GM12878 (cell line): ENCODE results near the gene ZNF48. TPM values are rescaled to one million over a fixed set of nuclear protein-coding genes. Genes with fewer than 3 reads are reported as not detected.

Experiments
- CEBPB ChIP-seq, 2 experiments: fragments of 150-350 bp in 1 of 2; IDR thresholded peaks; 2 replicates each; pipeline ENCODE4 v1.6.1; 2012 to 2014; ENCODE audit warnings: low read depth in 2 of 2, low read length in 2 of 2, borderline replicate concordance in 1 of 2, inconsistent platforms in 1 of 2
- LARP7 ChIP-seq: fragments of 450-650 bp; IDR thresholded peaks from 2 replicates; pipeline ENCODE4 v1.6.1; 2017; ENCODE audit warnings: mild to moderate bottlenecking
- MTA2 ChIP-seq: fragments of 450-650 bp; IDR thresholded peaks from 2 replicates; pipeline ENCODE4 v1.6.1; 2016; ENCODE audit warnings: low read depth, mild to moderate bottlenecking, moderate library complexity
- RAD51 ChIP-seq: fragments of 450-650 bp; IDR thresholded peaks from 2 replicates; pipeline ENCODE4 v1.6.1; 2016; ENCODE audit warnings: moderate library complexity, mild to moderate bottlenecking, inconsistent platforms
- SIN3A ChIP-seq: IDR thresholded peaks from 2 replicates; pipeline ENCODE4 v1.6.1; 2012; ENCODE audit warnings: low read depth, low read length, improper control_type of control experiment
- SUZ12 ChIP-seq: fragments of 200-600 bp; sonication (generic); IDR thresholded peaks from one replicate; pipeline ENCODE4 v1.6.1; 2018; ENCODE audit warnings: antibody characterized with exemption, mild to moderate bottlenecking; ENCODE audit not compliant: unreplicated experiment
- USF2 ChIP-seq: IDR thresholded peaks from 2 replicates; pipeline ENCODE4 v1.6.1; 2011; ENCODE audit warnings: low read depth, low read length, improper control_type of control experiment, borderline replicate concordance
- polyA plus RNA-seq, 11 experiments: library from polyadenylated mRNA; depleted of rRNA in 4 of 11; unstranded in 6 of 11; stranded (reverse) in 5 of 11; fragments of >200 nt; fragmentation: Nextera tagmentation in 4 of 11; fragmentation: Illumina TruSeq in 1 of 11; extraction: Ambion mirVana in 4 of 11; extraction: Trizol in 1 of 11; gene quantifications; 1 replicate in 1 of 11; 2 replicates in 10 of 11; pipeline versions ENCODE4 v1.2.1 to v1.2.3, GENCODE V29; 2011 to 2016; ENCODE audit warnings: inconsistent platforms in 2 of 11, missing spikeins in 2 of 11, low read depth in 1 of 11
- total RNA-seq, 4 experiments: library from RNA; depleted of rRNA in 3 of 4; stranded (reverse); fragments of >200 nt in 3 of 4; fragmentation: Illumina TruSeq in 1 of 4; extraction: Trizol in 1 of 4; gene quantifications; 2 replicates each; pipeline versions ENCODE4 v1.2.1 to v1.2.3, GENCODE V29; 2013 to 2021
- TF ChIP-seq, protein P1 (sequence below): IDR thresholded peaks from 2 replicates; pipeline ENCODE4 v1.6.1; 2012; ENCODE audit warnings: improper control_type of control experiment, low read depth, low read length; ENCODE audit not compliant: insufficient replicate concordance
- TF ChIP-seq, protein P2 (sequence below): IDR thresholded peaks from 2 replicates; pipeline ENCODE4 v1.6.1; 2011; ENCODE audit warnings: borderline replicate concordance, low read depth, mild to moderate bottlenecking, moderate library complexity, mixed read lengths, low read length; ENCODE audit not compliant: insufficient read depth; ENCODE audit errors: extremely low read length
- TF ChIP-seq, protein P3 (sequence below): fragments of 450-650 bp; IDR thresholded peaks from 2 replicates; pipeline ENCODE4 v1.6.1; 2017; ENCODE audit warnings: mild to moderate bottlenecking, moderate library complexity
- TF ChIP-seq, protein P4 (sequence below): fragments of 450-650 bp; formaldehyde crosslinking; IDR thresholded peaks from 2 replicates; pipeline ENCODE4 v1.4.0; 2022; ENCODE audit warnings: mild to moderate bottlenecking, moderate library complexity

ZNF48 gene
- total and polyA plus RNA-seq, 10 of the 15 experiments (the other 5 are each of a cell fraction or from before 2014, with no cell fraction given), result 0.14 to 12.0 (median 4.2) TPM

GRCh38 chr16:30370456-30371247, 24.6 kb upstream of the ZNF48 start, which contains the start of gene TBC1D10B (continued):
- TF ChIP-seq, protein P1, sequence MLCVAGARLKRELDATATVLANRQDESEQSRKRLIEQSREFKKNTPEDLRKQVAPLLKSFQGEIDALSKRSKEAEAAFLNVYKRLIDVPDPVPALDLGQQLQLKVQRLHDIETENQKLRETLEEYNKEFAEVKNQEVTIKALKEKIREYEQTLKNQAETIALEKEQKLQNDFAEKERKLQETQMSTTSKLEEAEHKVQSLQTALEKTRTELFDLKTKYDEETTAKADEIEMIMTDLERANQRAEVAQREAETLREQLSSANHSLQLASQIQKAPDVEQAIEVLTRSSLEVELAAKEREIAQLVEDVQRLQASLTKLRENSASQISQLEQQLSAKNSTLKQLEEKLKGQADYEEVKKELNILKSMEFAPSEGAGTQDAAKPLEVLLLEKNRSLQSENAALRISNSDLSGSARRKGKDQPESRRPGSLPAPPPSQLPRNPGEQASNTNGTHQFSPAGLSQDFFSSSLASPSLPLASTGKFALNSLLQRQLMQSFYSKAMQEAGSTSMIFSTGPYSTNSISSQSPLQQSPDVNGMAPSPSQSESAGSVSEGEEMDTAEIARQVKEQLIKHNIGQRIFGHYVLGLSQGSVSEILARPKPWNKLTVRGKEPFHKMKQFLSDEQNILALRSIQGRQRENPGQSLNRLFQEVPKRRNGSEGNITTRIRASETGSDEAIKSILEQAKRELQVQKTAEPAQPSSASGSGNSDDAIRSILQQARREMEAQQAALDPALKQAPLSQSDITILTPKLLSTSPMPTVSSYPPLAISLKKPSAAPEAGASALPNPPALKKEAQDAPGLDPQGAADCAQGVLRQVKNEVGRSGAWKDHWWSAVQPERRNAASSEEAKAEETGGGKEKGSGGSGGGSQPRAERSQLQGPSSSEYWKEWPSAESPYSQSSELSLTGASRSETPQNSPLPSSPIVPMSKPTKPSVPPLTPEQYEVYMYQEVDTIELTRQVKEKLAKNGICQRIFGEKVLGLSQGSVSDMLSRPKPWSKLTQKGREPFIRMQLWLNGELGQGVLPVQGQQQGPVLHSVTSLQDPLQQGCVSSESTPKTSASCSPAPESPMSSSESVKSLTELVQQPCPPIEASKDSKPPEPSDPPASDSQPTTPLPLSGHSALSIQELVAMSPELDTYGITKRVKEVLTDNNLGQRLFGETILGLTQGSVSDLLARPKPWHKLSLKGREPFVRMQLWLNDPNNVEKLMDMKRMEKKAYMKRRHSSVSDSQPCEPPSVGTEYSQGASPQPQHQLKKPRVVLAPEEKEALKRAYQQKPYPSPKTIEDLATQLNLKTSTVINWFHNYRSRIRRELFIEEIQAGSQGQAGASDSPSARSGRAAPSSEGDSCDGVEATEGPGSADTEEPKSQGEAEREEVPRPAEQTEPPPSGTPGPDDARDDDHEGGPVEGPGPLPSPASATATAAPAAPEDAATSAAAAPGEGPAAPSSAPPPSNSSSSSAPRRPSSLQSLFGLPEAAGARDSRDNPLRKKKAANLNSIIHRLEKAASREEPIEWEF, result no peak
- TF ChIP-seq SIN3A, result no peak
- no peak for TF ChIP-seq SUZ12
- TF ChIP-seq LARP7, result no peak
- TF ChIP-seq CEBPB (IDR thresholded peaks at IDR 0.05; ENCODE audit: borderline replicate concordance in 1 of 2, low read depth in 2 of 2, low read length in 2 of 2), result no peak
- TF ChIP-seq, protein P2, sequence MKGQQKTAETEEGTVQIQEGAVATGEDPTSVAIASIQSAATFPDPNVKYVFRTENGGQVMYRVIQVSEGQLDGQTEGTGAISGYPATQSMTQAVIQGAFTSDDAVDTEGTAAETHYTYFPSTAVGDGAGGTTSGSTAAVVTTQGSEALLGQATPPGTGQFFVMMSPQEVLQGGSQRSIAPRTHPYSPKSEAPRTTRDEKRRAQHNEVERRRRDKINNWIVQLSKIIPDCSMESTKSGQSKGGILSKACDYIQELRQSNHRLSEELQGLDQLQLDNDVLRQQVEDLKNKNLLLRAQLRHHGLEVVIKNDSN, result no peak
- TF ChIP-seq, protein P3, sequence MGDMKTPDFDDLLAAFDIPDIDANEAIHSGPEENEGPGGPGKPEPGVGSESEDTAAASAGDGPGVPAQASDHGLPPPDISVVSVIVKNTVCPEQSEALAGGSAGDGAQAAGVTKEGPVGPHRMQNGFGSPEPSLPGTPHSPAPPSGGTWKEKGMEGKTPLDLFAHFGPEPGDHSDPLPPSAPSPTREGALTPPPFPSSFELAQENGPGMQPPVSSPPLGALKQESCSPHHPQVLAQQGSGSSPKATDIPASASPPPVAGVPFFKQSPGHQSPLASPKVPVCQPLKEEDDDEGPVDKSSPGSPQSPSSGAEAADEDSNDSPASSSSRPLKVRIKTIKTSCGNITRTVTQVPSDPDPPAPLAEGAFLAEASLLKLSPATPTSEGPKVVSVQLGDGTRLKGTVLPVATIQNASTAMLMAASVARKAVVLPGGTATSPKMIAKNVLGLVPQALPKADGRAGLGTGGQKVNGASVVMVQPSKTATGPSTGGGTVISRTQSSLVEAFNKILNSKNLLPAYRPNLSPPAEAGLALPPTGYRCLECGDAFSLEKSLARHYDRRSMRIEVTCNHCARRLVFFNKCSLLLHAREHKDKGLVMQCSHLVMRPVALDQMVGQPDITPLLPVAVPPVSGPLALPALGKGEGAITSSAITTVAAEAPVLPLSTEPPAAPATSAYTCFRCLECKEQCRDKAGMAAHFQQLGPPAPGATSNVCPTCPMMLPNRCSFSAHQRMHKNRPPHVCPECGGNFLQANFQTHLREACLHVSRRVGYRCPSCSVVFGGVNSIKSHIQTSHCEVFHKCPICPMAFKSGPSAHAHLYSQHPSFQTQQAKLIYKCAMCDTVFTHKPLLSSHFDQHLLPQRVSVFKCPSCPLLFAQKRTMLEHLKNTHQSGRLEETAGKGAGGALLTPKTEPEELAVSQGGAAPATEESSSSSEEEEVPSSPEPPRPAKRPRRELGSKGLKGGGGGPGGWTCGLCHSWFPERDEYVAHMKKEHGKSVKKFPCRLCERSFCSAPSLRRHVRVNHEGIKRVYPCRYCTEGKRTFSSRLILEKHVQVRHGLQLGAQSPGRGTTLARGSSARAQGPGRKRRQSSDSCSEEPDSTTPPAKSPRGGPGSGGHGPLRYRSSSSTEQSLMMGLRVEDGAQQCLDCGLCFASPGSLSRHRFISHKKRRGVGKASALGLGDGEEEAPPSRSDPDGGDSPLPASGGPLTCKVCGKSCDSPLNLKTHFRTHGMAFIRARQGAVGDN, result no peak
- TF ChIP-seq, protein P4, sequence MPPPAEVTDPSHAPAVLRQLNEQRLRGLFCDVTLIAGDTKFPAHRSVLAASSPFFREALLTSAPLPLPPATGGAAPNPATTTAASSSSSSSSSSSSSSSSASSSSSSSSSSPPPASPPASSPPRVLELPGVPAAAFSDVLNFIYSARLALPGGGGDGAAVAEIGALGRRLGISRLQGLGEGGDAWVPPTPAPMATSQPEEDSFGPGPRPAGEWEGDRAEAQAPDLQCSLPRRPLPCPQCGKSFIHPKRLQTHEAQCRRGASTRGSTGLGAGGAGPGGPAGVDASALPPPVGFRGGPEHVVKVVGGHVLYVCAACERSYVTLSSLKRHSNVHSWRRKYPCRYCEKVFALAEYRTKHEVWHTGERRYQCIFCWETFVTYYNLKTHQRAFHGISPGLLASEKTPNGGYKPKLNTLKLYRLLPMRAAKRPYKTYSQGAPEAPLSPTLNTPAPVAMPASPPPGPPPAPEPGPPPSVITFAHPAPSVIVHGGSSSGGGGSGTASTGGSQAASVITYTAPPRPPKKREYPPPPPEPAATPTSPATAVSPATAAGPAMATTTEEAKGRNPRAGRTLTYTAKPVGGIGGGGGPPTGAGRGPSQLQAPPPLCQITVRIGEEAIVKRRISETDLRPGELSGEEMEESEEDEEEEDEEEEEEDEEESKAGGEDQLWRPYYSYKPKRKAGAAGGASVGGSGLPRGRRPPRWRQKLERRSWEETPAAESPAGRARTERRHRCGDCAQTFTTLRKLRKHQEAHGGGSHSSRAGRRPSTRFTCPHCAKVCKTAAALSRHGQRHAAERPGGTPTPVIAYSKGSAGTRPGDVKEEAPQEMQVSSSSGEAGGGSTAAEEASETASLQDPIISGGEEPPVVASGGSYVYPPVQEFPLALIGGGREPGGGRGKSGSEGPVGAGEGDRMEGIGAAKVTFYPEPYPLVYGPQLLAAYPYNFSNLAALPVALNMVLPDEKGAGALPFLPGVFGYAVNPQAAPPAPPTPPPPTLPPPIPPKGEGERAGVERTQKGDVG (CRISPR knock-in tag), result no peak
- TF ChIP-seq MTA2, result no peak
- no peak; the same call in 1 of the 2 replicates for TF ChIP-seq USF2
- TF ChIP-seq RAD51, result no peak
